ENCODE measurements around the gene KRT84. TPM values are rescaled to one million over a fixed set of nuclear protein-coding genes. Genes with fewer than 3 reads are reported as not detected.
A peak's percentile ranks its signal among the peaks of the same experiment; 100 is the strongest.

KRT84 gene
- polyA plus RNA-seq = not detected

GRCh38 chr12:52385226-52385702 is at the start of gene KRT84:
Gene KRT84 (minus strand): TSS chr12:52385652. CDS start chr12:52385585, 67 bp downstream.
- Mint-ChIP-seq H3K9me3 (peaks cover 0 to 1% (median 0%) of the 10 kb centered on the region in 6 donors), H3K4me3 (no peak within 1 kb of the TSS), H3K36me3 (no peaks in the 10 kb centered on the region), H3K4me1 (peaks cover 5 to 8% of the 10 kb centered on the region in 2 donors), H3K27ac (no peak within 1 kb of the TSS), H3K27me3 (ENCODE audit: low read depth in 3 of 3) (peaks cover 0 to 12% (median 3%) of the 10 kb centered on the region in 3 donors)
- no peak for DNase-seq

DNA sequence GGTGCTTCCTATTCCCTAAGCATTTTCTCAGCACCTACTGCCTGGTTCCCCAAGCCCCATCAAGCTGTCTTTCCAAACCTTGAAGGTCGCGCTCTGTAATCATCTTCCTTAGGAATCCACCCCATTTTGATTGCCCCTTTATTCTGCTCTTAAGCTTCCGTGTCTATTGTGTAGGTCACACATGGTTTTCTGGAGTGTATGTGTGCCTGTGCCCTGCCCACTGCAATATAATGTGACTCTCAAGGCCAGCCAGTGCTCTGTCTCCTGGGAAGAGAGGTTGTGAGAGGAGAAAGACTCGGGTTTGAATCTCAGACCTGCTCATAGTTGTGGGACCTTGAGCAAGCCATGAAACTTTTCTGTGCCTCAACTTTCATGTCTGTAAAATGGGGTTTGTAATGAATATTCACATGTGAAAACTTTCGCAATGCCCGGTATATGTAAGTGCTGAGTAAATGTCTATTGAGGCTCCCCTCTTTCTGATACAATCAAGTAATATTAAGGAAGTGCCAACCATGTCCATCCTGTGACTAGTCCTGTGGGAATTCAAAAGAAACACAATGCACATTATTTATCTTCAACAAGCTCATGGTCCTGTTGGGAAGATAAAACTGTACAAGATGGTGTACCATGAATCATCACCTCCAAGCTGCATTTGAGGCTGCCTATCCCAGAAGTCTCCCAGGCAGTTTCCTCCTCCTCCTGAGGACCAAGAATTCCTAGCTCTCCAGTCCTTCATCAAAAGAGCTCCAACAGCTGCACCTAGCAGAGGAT is 49.5 kb upstream of the KRT84 start:
- no peaks in the 10 kb centered on the region for H3K36me3 Mint-ChIP-seq
- H3K4me1 Mint-ChIP-seq = no peaks in the 10 kb centered on the region
- no peaks in the 10 kb centered on the region for H3K9me3 Mint-ChIP-seq
- no peak overlapping the region for H3K4me3 Mint-ChIP-seq
- no peak for DNase-seq
- H3K27ac Mint-ChIP-seq = no peak overlapping the region
- H3K27me3 Mint-ChIP-seq (ENCODE audit: low read depth in 3 of 3) = peaks cover 2 to 12% (median 4%) of the 10 kb centered on the region in 3 donors

DNA sequence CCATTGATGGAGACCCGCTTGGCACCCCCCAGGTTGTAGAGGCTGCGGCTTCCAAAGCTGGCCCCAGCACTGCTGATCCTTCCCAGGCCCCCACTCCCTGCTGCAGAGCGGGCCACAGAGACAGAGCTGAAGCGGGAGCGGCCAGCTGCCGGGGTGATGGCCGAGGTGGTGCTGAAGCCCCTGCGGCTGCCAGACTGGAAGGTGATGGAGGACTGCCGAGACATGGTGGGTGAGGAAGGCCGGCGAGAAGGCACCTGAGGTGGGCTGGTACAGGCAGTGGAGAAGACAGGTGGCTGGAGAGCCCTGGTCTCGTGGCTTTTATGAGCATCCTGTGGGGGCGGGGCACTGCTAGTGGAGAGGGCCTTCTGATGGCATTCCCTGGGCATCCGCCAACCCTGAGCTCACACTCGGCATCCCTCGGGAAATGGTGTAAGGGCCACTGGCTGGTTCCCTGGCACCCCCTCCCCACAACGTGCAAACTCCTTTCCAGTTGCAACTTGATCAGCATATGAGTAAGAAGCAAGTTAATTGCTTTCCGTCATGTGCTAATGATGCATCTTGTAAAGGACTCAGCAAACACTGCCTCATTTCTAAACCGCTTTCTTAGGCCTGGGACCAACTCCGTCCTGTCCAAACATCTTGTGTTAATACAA is 48.8 kb upstream of the KRT84 start, which contains the start of gene KRT75:
KRT75 (minus strand) TSS at position 291 of the 653 bp plus-strand sequence; CDS start at position 224, 67 bp downstream.
- no peak for DNase-seq
- no peaks in the 10 kb centered on the region for H3K4me1 Mint-ChIP-seq
- H3K27me3 Mint-ChIP-seq (ENCODE audit: low read depth in 3 of 3) = peaks cover 2 to 12% (median 4%) of the 10 kb centered on the region in 3 donors
- H3K36me3 Mint-ChIP-seq = no peaks in the 10 kb centered on the region
- H3K27ac Mint-ChIP-seq = no peak within 1 kb of the TSS
- no peaks in the 10 kb centered on the region for H3K9me3 Mint-ChIP-seq
- no peak within 1 kb of the TSS for H3K4me3 Mint-ChIP-seq

GRCh38 chr12:52433501-52434080 is 48.1 kb upstream of the KRT84 start:
- H3K36me3 Mint-ChIP-seq = no peaks in the 10 kb centered on the region
- no peaks in the 10 kb centered on the region for H3K9me3 Mint-ChIP-seq
- no peak for DNase-seq
- peaks cover 2 to 12% (median 4%) of the 10 kb centered on the region in 3 donors for H3K27me3 Mint-ChIP-seq (ENCODE audit: low read depth in 3 of 3)
- no peak overlapping the region for H3K27ac Mint-ChIP-seq
- no peaks in the 10 kb centered on the region for H3K4me1 Mint-ChIP-seq
- H3K4me3 Mint-ChIP-seq = no peak overlapping the region

- peaks cover 2 to 12% (median 4%) of the 10 kb centered on the region in 3 donors for H3K27me3 Mint-ChIP-seq (ENCODE audit: low read depth in 3 of 3)
- no peak overlapping the region for H3K4me3 Mint-ChIP-seq
- DNase-seq = no peak
- H3K9me3 Mint-ChIP-seq = no peaks in the 10 kb centered on the region
- H3K4me1 Mint-ChIP-seq = no peaks in the 10 kb centered on the region
- no peaks in the 10 kb centered on the region for H3K36me3 Mint-ChIP-seq
- H3K27ac Mint-ChIP-seq = no peak overlapping the region
These were observed 47.2 kb upstream of the KRT84 start for GRCh38 chr12:52432559-52433207.

DNA sequence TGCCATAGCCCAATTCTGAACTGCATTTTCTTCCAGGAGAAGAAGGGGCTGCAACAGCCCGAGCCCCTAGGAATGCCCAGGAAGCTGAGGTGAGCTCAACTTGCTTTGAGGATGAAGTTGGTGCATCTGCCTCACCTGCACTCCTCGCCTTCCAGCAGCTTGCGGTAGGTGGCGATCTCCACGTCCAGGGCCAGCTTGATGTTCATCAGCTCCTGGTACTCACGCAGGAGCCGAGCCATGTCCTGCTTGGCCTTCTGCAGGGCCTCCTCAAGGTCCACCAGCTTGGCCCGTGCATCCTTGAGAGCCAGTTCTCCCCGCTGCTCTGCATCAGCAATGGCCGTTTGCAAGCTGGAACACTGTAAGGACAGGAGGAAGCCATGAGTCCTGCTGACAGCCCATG is 42.7 kb upstream of the KRT84 start:
- Mint-ChIP-seq H3K36me3 (no peaks in the 10 kb centered on the region), H3K27me3 (ENCODE audit: low read depth in 3 of 3) (peaks cover 4% of the 10 kb centered on the region in 3 donors), H3K4me1 (no peaks in the 10 kb centered on the region), H3K4me3 (no peak overlapping the region), H3K9me3 (no peaks in the 10 kb centered on the region), H3K27ac (no peak overlapping the region)
- DNase-seq = no peak

DNA sequence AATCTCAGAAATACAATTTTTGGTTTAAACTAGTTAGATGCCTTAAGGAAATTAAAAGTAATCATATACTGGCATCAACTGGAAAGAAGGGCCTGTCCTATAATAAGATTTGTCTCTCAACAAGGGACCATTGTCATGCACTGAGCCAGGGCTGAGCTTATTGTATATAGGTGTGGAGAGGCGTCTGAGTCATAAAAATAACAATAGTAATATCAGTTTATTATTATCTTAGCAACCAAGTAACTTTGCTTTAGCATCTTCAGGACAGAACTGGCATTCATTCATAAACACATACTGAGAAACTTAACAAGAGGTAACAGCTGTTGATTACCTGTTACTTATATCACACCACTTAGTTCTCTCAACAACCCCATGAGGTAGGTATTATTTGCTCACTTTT is 41.6 kb upstream of the KRT84 start:
- H3K4me3 Mint-ChIP-seq = no peak overlapping the region
- DNase-seq = no peak
- peaks cover 2 to 4% (median 2%) of the 10 kb centered on the region in 3 donors for H3K27me3 Mint-ChIP-seq (ENCODE audit: low read depth in 3 of 3)
- no peaks in the 10 kb centered on the region for H3K9me3 Mint-ChIP-seq
- no peaks in the 10 kb centered on the region for H3K36me3 Mint-ChIP-seq
- H3K4me1 Mint-ChIP-seq = no peaks in the 10 kb centered on the region
- no peak overlapping the region for H3K27ac Mint-ChIP-seq

GRCh38 chr12:52426034-52426433 is 40.6 kb upstream of the KRT84 start:
- H3K36me3 Mint-ChIP-seq = no peaks in the 10 kb centered on the region
- no peaks in the 10 kb centered on the region for H3K4me1 Mint-ChIP-seq
- H3K9me3 Mint-ChIP-seq = no peaks in the 10 kb centered on the region
- no peak overlapping the region for H3K4me3 Mint-ChIP-seq
- H3K27ac Mint-ChIP-seq = no peak overlapping the region
- no peak for DNase-seq
- H3K27me3 Mint-ChIP-seq (ENCODE audit: low read depth in 3 of 3) = peaks cover 4 to 9% (median 5%) of the 10 kb centered on the region in 3 donors

GRCh38 chr12:52425466-52425865 is 40.0 kb upstream of the KRT84 start:
- H3K27me3 Mint-ChIP-seq (ENCODE audit: low read depth in 3 of 3) = peaks cover 3 to 10% (median 4%) of the 10 kb centered on the region in 3 donors
- H3K36me3 Mint-ChIP-seq = no peaks in the 10 kb centered on the region
- DNase-seq = no peak
- no peak overlapping the region for H3K27ac Mint-ChIP-seq
- H3K4me3 Mint-ChIP-seq = no peak overlapping the region
- no peaks in the 10 kb centered on the region for H3K4me1 Mint-ChIP-seq
- no peaks in the 10 kb centered on the region for H3K9me3 Mint-ChIP-seq

DNA sequence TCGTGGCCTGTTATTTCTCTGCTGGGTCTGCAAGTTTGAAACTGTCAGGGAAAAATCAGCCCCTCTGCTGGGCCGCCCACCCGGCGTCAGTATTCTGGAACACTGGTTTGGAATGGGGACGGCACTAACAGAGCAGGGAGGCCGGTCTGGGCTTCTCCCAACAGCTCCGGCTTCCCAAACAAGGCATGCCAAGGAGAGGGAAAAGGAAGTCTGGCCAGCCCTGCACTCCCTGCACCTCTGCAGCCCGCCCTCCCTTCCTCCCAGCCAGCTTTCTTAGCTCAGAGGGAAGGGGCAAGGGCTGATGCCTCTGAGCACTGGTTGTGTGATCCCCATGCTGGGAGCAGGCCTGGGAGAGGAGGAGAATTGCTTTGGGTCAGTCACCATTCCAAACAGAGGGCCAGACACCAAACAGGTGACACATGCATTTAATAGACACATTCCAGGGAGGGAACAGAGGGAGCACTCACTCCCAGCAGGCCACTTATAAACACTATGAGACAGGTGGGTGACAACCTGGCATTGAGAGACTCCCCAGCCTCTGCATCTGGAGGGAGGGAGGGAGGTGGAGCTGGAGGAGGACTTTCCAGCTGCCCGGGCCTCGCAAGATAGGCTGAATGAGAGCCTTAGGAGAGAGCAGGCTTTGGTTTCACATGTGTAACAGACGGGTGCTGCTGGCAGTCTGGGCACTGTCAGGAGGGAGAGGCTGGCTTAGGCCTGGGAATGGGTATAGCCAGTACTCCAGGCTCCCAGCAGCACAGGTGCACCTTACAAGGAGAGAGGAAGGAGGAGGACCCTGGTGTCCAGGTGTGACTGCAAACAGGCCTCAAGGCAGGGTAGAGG is 38.4 kb upstream of the KRT84 start:
- H3K36me3 Mint-ChIP-seq = no peaks in the 10 kb centered on the region
- peaks cover 2 to 12% (median 3%) of the 10 kb centered on the region in 3 donors for H3K27me3 Mint-ChIP-seq (ENCODE audit: low read depth in 3 of 3)
- H3K27ac Mint-ChIP-seq = no peak overlapping the region
- H3K4me1 Mint-ChIP-seq = peaks cover 0 to 8% of the 10 kb centered on the region in 2 donors
- no peaks in the 10 kb centered on the region for H3K9me3 Mint-ChIP-seq
- no peak for DNase-seq
- H3K4me3 Mint-ChIP-seq = no peak overlapping the region

DNA sequence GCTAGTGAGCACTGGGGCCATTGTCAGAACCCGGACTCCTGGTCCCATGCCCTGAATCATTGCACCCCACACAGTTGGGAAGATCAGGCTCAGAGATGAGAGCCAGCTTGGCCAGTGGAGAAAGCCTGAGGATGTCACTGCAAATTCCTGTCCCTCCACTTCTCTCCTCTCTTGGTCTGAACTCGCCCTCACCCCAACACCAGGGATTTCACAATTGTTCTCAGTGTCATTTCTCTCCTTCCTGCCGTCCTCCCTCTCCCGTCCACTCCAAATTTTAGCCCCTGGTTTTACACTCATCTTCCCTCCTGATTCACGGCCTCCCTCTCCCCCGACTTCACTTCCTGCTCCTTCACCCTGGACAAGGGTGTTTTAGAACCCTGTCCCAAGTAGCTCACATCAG is 37.6 kb upstream of the KRT84 start:
- Mint-ChIP-seq H3K36me3 (no peaks in the 10 kb centered on the region), H3K9me3 (no peaks in the 10 kb centered on the region), H3K27ac (peak overlapping the region in 1 of 6 donors; percentile 22), H3K27me3 (ENCODE audit: low read depth in 3 of 3) (peaks cover 2 to 12% (median 3%) of the 10 kb centered on the region in 3 donors), H3K4me3 (no peak overlapping the region), H3K4me1 (peaks cover 0 to 8% of the 10 kb centered on the region in 2 donors)
- no peak for DNase-seq

GRCh38 chr12:52419656-52420055 is 34.2 kb upstream of the KRT84 start:
- no peaks in the 10 kb centered on the region for H3K9me3 Mint-ChIP-seq
- DNase-seq = no peak
- H3K27me3 Mint-ChIP-seq (ENCODE audit: low read depth in 3 of 3) = peaks cover 4 to 12% (median 7%) of the 10 kb centered on the region in 3 donors

DNA sequence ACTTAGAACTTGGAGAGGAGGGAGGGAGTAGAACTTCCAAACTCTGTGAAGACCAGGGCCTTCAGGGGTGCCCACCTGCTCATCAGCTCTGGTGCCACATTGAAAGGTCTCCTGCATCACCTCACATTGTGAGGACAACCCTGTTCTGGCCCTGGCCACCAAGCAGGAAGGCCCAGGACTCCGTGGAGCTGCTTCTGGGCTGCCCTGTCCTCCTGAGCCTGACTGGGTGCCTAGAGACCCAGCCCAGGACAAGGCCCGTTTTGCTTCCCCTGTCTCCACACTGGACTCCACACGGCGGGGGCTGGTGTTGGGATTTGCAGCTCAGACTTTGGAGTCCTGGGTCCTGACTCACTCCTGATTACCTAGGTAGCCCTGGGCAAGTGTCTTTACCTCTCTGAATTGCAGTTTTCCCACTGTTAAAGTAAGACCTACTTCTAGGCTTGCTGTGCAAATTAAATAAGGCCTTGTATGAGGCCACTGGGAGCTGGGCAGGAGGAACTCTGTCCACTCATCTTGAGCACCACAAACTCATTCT is 33.2 kb upstream of the KRT84 start:
- H3K27me3 Mint-ChIP-seq (ENCODE audit: low read depth in 3 of 3) = peaks cover 4 to 10% (median 9%) of the 10 kb centered on the region in 3 donors
- no peak overlapping the region for H3K27ac Mint-ChIP-seq
- no peaks in the 10 kb centered on the region for H3K36me3 Mint-ChIP-seq
- no peak overlapping the region for H3K4me3 Mint-ChIP-seq
- peaks cover 0 to 8% of the 10 kb centered on the region in 2 donors for H3K4me1 Mint-ChIP-seq
- H3K9me3 Mint-ChIP-seq = no peaks in the 10 kb centered on the region
- DNase-seq = no peak

More at GRCh38 chr12:52419656-52420055, 34.2 kb upstream of the KRT84 start:
- H3K27ac Mint-ChIP-seq = no peak overlapping the region
- no peak overlapping the region for H3K4me3 Mint-ChIP-seq
- peaks cover 0 to 8% of the 10 kb centered on the region in 2 donors for H3K4me1 Mint-ChIP-seq
- H3K36me3 Mint-ChIP-seq = no peaks in the 10 kb centered on the region
